Neuronal stem cell (in vitro differentiated cells): Measurements from ENCODE around the gene CACNA1F.

Experiments used
- DNase-seq: peaks from one replicate; pipeline ENCODE4 v3.0.0-alpha.2; 2013; ENCODE audit warnings: low spot score
- H2AFZ ChIP-seq: one replicate; pipeline ENCODE4 v1.6.1; 2013; ENCODE audit warnings: mild to moderate bottlenecking, low read length, inconsistent platforms
- H2AK5ac ChIP-seq: 2 replicates; pipeline ENCODE4 v1.6.1; 2013; ENCODE audit warnings: low read depth, mild to moderate bottlenecking, inconsistent platforms, low read length, moderate library complexity, mixed read lengths
- H2BK120ac ChIP-seq: 2 replicates; pipeline ENCODE4 v1.6.1; 2013; ENCODE audit warnings: low read depth, mild to moderate bottlenecking, inconsistent platforms, low read length, moderate library complexity, mixed read lengths
- H2BK12ac ChIP-seq: one replicate; pipeline ENCODE4 v1.6.1; 2013; ENCODE audit warnings: low read length, inconsistent platforms
- H2BK15ac ChIP-seq: 2 replicates; pipeline ENCODE4 v1.6.1; 2013; ENCODE audit warnings: mild to moderate bottlenecking, low read length, inconsistent platforms, mixed read lengths
- H2BK5ac ChIP-seq: one replicate; pipeline ENCODE4 v1.6.1; 2013; ENCODE audit warnings: inconsistent platforms, mild to moderate bottlenecking, low read length, moderate library complexity
- H3K14ac ChIP-seq: one replicate; pipeline ENCODE4 v1.6.1; 2013; ENCODE audit warnings: low read length, inconsistent platforms
- H3K18ac ChIP-seq: 2 replicates; pipeline ENCODE4 v1.6.1; 2013; ENCODE audit warnings: low read length, inconsistent platforms
- H3K23ac ChIP-seq: 2 replicates; pipeline ENCODE4 v1.6.1; 2013; ENCODE audit warnings: low read depth, mild to moderate bottlenecking, mixed read lengths, low read length, inconsistent platforms; ENCODE audit not compliant: poor library complexity
- H3K27ac ChIP-seq: replicated peaks from 3 replicates; pipeline ENCODE4 v1.5.1; 2013; ENCODE audit warnings: low read length, inconsistent platforms
- H3K27me3 ChIP-seq, 3 experiments: 2 replicates each; pipeline ENCODE4 v1.6.1; 2013; ENCODE audit warnings: low read length in 3 of 3, mild to moderate bottlenecking in 2 of 3, inconsistent platforms in 1 of 3, low read depth in 1 of 3, mixed read lengths in 1 of 3, moderate library complexity in 1 of 3; ENCODE audit not compliant: control insufficient read depth in 3 of 3, insufficient read depth in 3 of 3
- H3K36me3 ChIP-seq, 2 donors: replicated peaks in 1 of 2; 2 replicates each; pipeline ENCODE4 v1.6.1; 2013; ENCODE audit warnings: low read length in 2 of 2; ENCODE audit not compliant: control insufficient read depth in 2 of 2, insufficient read depth in 2 of 2
- H3K4ac ChIP-seq: 2 replicates; pipeline ENCODE4 v1.6.1; 2013; ENCODE audit warnings: inconsistent platforms, mild to moderate bottlenecking, low read length, moderate library complexity
- H3K4me1 ChIP-seq, 2 donors: 1 replicate in 1 of 2; 2 replicates in 1 of 2; pipeline ENCODE4 v1.6.1; 2013; ENCODE audit warnings: low read length in 2 of 2, low read depth in 1 of 2; ENCODE audit not compliant: control insufficient read depth in 2 of 2, insufficient read depth in 1 of 2
- H3K4me2 ChIP-seq: one replicate; pipeline ENCODE4 v1.6.1; 2013; ENCODE audit warnings: mild to moderate bottlenecking, low read length, inconsistent platforms; ENCODE audit not compliant: insufficient read depth, poor library complexity, severe bottlenecking
- H3K4me3 ChIP-seq, 2 donors: 2 replicates each; pipeline ENCODE4 v1.5.1; 2013; ENCODE audit warnings: low read length in 2 of 2, mild to moderate bottlenecking in 2 of 2, inconsistent platforms in 1 of 2, moderate library complexity in 1 of 2
- H3K79me1 ChIP-seq: one replicate; pipeline ENCODE4 v1.6.1; 2013; ENCODE audit warnings: low read depth, mild to moderate bottlenecking, inconsistent platforms, low read length, moderate library complexity
- H3K9ac ChIP-seq: one replicate; pipeline ENCODE4 v1.6.1; 2013; ENCODE audit warnings: mild to moderate bottlenecking, low read depth, low read length, inconsistent platforms; ENCODE audit not compliant: poor library complexity
- H3K9me3 ChIP-seq, 2 donors: replicated peaks in 1 of 2; 2 replicates each; pipeline versions ENCODE3 to v1.6.1; 2013; ENCODE audit warnings: low read length in 2 of 2, mild to moderate bottlenecking in 2 of 2, inconsistent platforms in 1 of 2, low read depth in 1 of 2, mixed read lengths in 1 of 2, moderate library complexity in 1 of 2; ENCODE audit not compliant: control insufficient read depth in 2 of 2, insufficient read depth in 1 of 2
- H4K8ac ChIP-seq: one replicate; pipeline ENCODE4 v1.6.1; 2013; ENCODE audit warnings: low read depth, mild to moderate bottlenecking, inconsistent platforms, low read length, moderate library complexity
- H4K91ac ChIP-seq: one replicate; pipeline ENCODE4 v1.6.1; 2013; ENCODE audit warnings: low read length, low read depth, mild to moderate bottlenecking, inconsistent platforms; ENCODE audit not compliant: poor library complexity
- WGBS, 2 donors: extraction: QIAGEN DNeasy Blood & Tissue Kit; methylation state at CpG; one replicate each; pipeline ENCODE4 v1.1.7; 2013; ENCODE audit warnings: missing lambda C conversion rate in 2 of 2, mixed read lengths in 1 of 2; ENCODE audit not compliant: insufficient read length in 2 of 2, insufficient replicate concordance in 1 of 2; ENCODE audit errors: extremely low coverage in 2 of 2; 5-methylcytosine and 5-hydroxymethylcytosine counted together

Gene CACNA1F

GRCh38 chrX:49257074-49257790 lies 24.1 kb upstream of the CACNA1F start:
- Histone ChIP-seq H2BK12ac (no peak overlapping the region), H2AFZ (no peak overlapping the region), H3K27ac (no peak overlapping the region), H2BK5ac (no peak overlapping the region), H3K18ac (no peak overlapping the region), H3K14ac (no peak overlapping the region), H3K9ac (no peak overlapping the region), H3K79me1 (no peaks in the 10 kb centered on the region), H3K4me2 (no peak overlapping the region), H4K8ac (no peak overlapping the region), H3K36me3 (no peaks in the 10 kb centered on the region), H3K9me3 (no peaks in the 10 kb centered on the region), H3K4me1 (no peaks in the 10 kb centered on the region), H3K27me3 (no peaks in the 10 kb centered on the region), H3K4ac (no peak overlapping the region), H3K23ac (no peak overlapping the region), H4K91ac (no peak overlapping the region), H2BK120ac (no peak overlapping the region), H2BK15ac (no peak overlapping the region), H3K4me3 (no peak overlapping the region), H2AK5ac (no peak overlapping the region)
- no peak for DNase-seq
- no CpG with 5 or more reads among the region's 14 CpGs for WGBS, 2 donors

DNA sequence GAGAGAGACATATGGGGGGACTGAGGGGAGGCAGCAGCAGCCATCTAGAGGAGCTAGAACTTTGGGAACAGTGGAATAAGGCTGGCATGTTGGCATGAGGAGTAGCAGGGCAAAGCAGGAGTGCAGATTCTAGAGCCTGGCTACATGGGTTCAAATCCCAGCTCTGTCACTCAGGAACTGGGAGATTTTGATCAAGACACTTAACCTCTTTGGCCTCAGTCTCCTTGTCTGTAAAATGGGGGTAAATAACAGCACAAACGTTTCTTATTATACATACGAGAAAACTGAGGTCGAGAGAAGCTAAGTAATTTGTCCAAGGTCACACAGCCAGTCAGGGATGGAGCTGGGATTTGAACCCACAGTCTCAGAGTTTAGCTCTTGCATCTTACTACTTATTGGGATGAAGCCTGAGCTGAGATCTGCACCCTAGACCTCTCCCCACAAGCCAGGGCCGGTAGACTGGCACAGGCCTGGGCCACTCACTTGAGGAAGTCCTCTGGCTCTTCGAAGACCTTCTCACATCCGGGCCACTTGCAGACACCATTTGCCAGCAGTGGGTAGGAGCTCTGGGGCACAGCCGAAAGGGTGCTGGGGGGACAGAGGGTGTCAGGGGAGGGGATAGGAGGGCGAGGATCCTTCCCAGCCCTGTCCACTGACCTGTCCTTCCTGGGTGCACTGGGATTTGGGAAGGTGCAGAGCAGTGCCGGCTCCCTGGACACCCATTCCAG lies 23.3 kb upstream of the CACNA1F start:
- Histone ChIP-seq H3K4me2 (no peak overlapping the region), H4K91ac (no peak overlapping the region), H3K4ac (no peak overlapping the region), H3K36me3 (no peaks in the 10 kb centered on the region), H3K27me3 (no peaks in the 10 kb centered on the region), H3K14ac (no peak overlapping the region), H2AK5ac (no peak overlapping the region), H2BK120ac (no peak overlapping the region), H3K18ac (no peak overlapping the region), H3K9ac (no peak overlapping the region), H2BK12ac (no peak overlapping the region), H3K79me1 (no peaks in the 10 kb centered on the region), H2BK5ac (no peak overlapping the region), H3K4me3 (no peak overlapping the region), H4K8ac (no peak overlapping the region), H3K9me3 (no peaks in the 10 kb centered on the region), H3K27ac (no peak overlapping the region), H3K23ac (no peak overlapping the region), H2AFZ (no peak overlapping the region), H2BK15ac (no peak overlapping the region), H3K4me1 (no peaks in the 10 kb centered on the region)
- WGBS, 2 donors = no CpG with 5 or more reads among the region's 9 CpGs
- DNase-seq = no peak

DNA sequence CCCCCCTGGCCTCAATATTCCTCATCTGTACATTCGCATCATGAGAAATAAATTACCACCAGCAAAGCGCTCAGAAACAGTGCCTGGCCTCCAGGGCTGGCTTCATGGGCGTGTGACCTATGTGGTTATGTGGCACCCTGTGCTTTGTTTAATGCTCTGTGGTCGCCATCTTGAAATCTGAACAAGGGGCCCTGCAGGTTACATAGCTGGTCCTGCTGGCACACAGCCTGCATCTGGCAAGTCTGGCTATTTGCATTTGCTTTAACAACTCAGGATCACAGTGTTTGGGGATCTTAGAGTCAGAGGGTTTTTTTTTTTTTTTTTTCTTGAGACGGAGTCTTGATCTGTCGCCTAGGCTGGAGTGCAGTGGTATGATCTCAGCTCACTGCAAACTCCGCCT lies 21.5 kb upstream of the CACNA1F start:
- H4K8ac ChIP-seq = no peak overlapping the region
- H3K18ac ChIP-seq = no peak overlapping the region
- no peak overlapping the region for H2AK5ac ChIP-seq
- H3K23ac ChIP-seq = no peak overlapping the region
- H4K91ac ChIP-seq = no peak overlapping the region
- no peaks in the 10 kb centered on the region for H3K9me3 ChIP-seq
- H2AFZ ChIP-seq = no peak overlapping the region
- no peak overlapping the region for H2BK5ac ChIP-seq
- H3K79me1 ChIP-seq = no peaks in the 10 kb centered on the region
- H3K14ac ChIP-seq = no peak overlapping the region
- no CpG with 5 or more reads among the region's 7 CpGs for WGBS, 2 donors
- no peak overlapping the region for H2BK12ac ChIP-seq
- no peak overlapping the region for H3K4ac ChIP-seq
- H2BK15ac ChIP-seq = no peak overlapping the region
- no peak overlapping the region for H3K4me2 ChIP-seq
- DNase-seq = no peak
- peaks cover 0 to 3% (median 0%) of the 10 kb centered on the region in 3 experiments for H3K27me3 ChIP-seq
- no peak overlapping the region for H2BK120ac ChIP-seq
- H3K36me3 ChIP-seq = no peaks in the 10 kb centered on the region
- H3K4me3 ChIP-seq = no peak overlapping the region
- no peak overlapping the region for H3K27ac ChIP-seq
- H3K4me1 ChIP-seq = no peaks in the 10 kb centered on the region
- H3K9ac ChIP-seq = no peak overlapping the region

- Histone ChIP-seq H3K27ac (no peak overlapping the region), H2AK5ac (no peak overlapping the region), H3K9me3 (no peaks in the 10 kb centered on the region), H2AFZ (no peak overlapping the region), H3K4me2 (no peak overlapping the region), H3K4me1 (no peaks in the 10 kb centered on the region), H3K4me3 (no peak overlapping the region), H2BK120ac (no peak overlapping the region), H3K79me1 (no peaks in the 10 kb centered on the region), H2BK5ac (no peak overlapping the region), H3K27me3 (peaks cover 0 to 3% (median 0%) of the 10 kb centered on the region in 3 experiments), H2BK12ac (no peak overlapping the region), H4K91ac (no peak overlapping the region), H3K14ac (no peak overlapping the region), H3K18ac (no peak overlapping the region), H3K36me3 (peaks cover 0 to 9% of the 10 kb centered on the region in 2 donors), H3K23ac (no peak overlapping the region), H3K4ac (no peak overlapping the region), H3K9ac (no peak overlapping the region), H4K8ac (no peak overlapping the region), H2BK15ac (no peak overlapping the region)
- WGBS, 2 donors = no CpG with 5 or more reads among the region's 13 CpGs
- no peak for DNase-seq
Observed at GRCh38 chrX:49251325-49251724, 18.2 kb upstream of the CACNA1F start.
